ENCODE results near the gene PSKH1.
A peak's percentile ranks its signal among the peaks of the same experiment; 100 is the strongest.
"Not testable (repeated sequence)": the region's sequence is repeated elsewhere in the genome, so short reads cannot be mapped to it uniquely, and the experiment has no call there.

Gene PSKH1

DNA sequence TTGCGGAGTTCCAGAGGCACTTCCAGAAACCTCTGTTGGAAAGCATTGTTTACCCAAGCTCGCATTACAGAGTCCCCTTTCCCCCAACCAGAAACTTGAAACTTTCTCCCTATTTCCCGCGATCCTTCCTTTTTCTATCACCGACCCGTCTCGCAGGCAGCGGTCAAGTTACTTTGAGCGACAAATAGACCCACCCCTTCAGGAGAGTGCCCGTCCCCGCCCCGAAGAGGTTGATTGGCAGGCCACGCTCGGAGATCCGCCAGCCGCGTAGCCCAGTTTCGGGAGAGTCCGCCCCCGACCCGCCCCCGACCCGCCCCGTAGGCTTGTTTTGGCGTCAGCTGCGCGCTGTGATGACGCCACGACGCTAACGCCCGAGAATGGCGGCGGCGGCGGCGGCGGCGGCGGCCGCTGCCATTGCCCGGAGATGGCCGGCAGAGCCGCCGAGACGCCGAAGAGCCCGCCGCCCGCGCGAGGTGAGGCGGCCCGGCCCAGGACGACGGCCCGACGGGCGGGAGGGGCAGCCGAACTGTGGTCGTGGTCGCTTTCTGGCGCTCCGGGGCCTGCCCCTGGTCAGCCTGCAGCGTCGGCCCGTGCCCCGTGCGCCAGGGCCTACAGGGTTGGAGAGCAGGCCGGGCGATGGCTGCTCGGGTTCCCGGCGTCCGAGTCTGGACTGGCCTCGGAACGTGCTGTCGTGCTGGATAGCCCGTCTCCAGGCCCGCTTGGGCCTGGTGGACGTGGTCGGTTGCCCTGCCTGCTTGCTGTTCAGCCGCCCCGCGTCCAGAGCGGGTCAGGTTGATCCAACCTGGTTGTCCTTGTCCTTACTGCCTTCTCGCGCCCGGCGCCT is at the start of gene PSKH1:
TSS of gene PSKH1 (plus strand) at position 356 of the 844 bp plus-strand sequence. CDS start 15,496 bp downstream, outside the sequence.
- peak; percentile 97 for DNase-seq

GRCh38 chr16:67843343-67843765 is 49.7 kb upstream of the PSKH1 start:
- no peak for DNase-seq

DNA sequence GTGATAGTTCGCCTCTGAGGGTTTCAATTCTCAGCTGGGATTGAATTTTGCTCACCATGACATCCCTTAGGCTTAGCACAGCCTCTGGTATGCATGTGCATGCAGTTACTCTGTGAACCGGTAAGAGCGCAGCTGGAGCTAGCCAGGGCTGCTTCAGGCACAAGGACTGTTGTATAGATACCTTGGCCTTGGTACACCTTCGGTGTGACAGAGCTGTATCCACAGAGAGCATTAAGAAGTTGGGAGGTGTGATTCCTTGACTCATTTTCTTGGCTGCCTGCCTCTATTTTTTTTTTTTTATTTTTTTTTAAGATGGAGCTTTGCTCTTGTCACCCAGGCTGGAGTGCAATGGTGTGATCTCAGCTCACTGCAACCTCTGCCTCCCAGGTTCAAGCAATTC is 48.6 kb upstream of the PSKH1 start:
- DNase-seq: no peak

- DNase-seq: no peak
Measured at GRCh38 chr16:67845291-67846062, 47.6 kb upstream of the PSKH1 start.

GRCh38 chr16:67846063-67846319 is 47.1 kb upstream of the PSKH1 start:
- DNase-seq: no peak

GRCh38 chr16:67846320-67847063 is 46.6 kb upstream of the PSKH1 start, which contains the start of gene NUTF2:
Gene NUTF2 (plus strand): TSS chr16:67846933. CDS start chr16:67865131, 18,198 bp downstream.
- DNase-seq: peak; percentile 96 to 97

GRCh38 chr16:67847064-67847861 is 45.8 kb upstream of the PSKH1 start, which contains the start of gene CENPT:
Gene CENPT (minus strand): TSS chr16:67847693. CDS start chr16:67833859, 13,834 bp downstream.
- DNase-seq: peak in 1 of 2 experiments; percentile 24

DNA sequence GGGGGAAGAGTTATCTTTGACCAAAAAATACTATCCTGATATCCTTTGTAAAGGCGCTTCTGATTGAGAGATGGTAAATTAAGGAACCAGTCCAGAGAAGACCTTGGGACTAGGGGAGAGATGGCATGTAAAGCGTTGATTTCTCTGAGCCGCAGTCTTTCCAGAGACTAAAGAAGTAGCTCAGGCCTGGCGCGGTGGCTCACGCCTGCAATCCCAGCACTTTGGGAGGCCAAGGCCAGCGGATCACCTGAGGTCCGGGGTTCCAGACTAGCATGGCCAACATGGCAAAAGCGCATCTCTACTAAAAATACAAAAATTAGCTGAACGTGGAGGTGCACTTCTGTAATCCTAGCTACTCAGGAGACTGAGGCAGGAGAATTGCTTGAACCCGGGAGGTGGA is 44.9 kb upstream of the PSKH1 start:
- DNase-seq: no peak

GRCh38 chr16:67853670-67854069 is 39.4 kb upstream of the PSKH1 start:
- no peak for DNase-seq

DNA sequence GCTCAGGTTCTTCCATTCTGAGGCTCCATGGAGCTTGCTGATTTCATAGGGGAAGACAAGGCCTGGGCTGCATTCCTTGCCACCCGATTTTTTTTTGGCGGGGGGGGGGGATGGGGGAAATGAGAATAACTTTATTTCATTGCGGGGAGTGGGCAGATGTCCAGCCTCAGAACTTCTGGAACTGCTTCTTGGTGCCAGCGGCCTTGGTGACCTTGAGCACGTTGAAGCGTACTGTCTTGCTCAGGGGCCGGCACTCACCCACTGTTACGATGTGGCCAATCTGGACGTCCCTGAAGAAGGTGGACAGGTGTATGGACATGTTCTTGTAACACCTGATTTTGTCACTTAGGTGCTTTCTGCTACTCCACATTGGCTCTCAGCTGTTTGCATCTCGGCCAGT is 37.3 kb upstream of the PSKH1 start:
- no peak for DNase-seq

DNA sequence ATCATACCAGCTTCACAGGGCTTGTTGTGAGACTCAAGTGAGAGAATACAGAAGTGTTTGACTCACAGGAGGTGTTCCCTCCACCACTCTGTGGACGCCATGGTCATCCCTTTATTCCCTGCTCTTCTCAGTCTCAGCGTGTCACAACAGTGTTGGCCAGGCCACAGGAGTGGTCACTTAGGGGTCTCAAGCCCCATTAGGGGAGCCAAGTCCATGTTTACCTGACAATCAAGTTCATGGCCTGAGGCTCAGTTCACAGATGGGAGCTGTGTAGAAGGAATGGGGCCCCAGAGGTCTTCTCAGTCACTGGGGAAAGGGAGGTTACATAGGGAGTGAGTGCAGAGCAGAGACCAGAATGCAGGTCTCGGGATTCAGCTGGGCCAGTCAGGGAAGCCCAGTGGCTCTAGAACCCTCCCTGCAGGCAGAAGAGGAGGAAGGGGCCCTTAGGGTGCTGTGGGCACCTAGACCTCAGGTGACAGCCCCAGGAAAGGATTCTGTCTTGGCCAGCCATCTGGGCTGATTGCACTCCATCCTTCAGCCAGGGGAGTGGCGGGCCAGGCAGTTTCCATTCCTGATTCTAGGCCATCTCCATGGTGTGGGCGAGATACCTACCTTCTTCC is 36.0 kb upstream of the PSKH1 start:
- no peak for DNase-seq

GRCh38 chr16:67857547-67858233 is 35.4 kb upstream of the PSKH1 start:
- no peak for DNase-seq

DNA sequence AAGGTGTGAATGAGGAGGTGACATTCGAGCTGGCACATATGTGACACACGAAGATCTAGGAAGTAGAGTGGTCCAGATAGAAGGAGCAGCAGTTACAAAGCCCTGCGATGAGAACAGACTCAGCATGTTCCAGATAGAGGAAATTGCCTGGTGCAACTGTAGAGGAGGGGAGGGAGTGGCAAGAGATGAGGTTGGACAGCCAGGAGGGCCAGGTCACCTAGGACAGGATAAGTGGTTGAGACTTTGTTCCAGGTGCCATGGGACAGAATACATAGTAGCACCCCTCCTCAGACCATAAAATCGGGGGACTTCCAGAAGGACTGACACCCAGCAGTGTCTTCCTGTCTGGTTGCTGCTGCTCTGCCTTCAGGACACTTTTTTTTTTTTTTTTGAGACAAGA is 34.6 kb upstream of the PSKH1 start:
- DNase-seq: no peak

DNA sequence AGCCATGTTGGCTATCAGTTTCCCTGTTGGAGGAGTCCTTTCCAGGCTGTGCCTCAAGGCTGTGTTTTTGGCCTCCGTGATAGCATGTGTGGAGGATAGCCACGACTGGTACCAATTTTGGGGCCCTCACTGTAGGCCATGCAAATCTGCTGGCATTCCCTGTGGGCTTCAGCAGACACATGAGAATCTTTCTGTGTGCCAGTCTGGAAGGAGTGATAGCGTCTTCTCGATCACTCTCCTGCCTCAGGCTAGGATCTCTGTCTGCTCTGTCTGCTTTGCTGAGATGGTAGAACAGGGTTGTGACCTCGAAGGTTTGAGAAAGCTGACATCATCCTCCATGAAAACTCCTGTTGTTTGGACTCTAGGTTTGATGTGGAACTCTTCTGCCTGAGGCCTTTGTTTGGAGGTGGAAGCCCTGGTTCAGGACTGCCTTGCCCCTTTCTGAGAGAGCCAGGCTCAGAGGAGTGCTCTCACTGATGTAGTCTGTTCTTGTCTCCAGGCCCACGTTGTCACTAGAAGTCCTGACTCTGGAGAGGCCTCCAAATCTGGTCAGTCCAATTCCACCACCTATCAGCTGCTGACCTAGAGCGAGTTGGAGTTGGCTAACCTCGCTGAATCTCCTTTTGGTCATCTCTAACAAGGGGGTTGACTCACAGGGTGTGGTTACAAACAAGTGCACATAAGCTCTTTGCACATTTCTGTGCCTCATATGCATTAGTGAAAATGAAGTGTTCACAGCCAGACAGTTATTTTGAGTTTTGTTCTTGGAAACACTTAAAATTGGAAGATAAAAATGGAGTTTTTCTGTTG is 32.3 kb upstream of the PSKH1 start:
- no peak for DNase-seq

DNA sequence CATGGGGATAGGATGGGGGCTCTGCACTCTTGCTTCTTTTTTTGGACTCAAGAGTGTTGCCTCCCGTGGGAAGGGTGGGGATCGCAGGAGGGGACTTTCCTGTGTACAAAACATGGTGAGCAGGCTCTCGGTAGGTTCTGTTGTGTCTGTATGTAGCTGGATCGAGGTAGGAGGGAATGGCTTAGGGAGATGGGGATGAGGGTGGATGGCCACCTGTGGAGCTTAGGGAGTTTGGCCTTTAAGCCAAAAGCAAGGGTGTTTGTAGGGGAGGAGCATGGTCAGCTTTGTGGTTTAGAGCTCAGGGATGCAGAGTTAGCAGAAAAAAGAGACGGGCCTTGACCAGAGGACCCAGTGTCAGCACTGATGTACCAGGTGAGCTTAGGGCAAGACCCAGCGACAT is 31.2 kb upstream of the PSKH1 start:
- no peak for DNase-seq

- DNase-seq: no peak
Measured at GRCh38 chr16:67862623-67863583, 30.2 kb upstream of the PSKH1 start.

- DNase-seq: not testable (repeated sequence)
Measured at GRCh38 chr16:67864044-67864443, 29.0 kb upstream of the PSKH1 start.

DNA sequence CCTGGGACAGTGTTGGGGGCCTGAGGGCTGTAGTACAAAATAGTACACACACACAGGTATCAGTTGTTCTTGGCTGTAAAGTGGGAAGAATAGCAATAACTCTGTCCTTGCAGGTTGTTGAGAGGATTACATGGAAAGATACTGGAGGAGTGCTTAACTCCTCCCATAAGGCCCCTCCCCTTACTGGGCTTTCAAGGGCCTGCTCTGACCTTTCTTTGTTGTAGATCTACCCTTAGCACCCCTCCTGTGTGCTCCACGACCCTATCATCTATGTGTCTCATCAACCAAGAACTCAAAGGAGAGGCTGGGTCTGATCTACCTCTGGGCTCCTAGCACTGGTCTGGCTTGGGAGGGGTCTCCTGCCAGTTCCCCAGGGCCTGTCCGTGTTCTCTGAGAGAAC is 28.5 kb upstream of the PSKH1 start:
- DNase-seq: no peak

DNA sequence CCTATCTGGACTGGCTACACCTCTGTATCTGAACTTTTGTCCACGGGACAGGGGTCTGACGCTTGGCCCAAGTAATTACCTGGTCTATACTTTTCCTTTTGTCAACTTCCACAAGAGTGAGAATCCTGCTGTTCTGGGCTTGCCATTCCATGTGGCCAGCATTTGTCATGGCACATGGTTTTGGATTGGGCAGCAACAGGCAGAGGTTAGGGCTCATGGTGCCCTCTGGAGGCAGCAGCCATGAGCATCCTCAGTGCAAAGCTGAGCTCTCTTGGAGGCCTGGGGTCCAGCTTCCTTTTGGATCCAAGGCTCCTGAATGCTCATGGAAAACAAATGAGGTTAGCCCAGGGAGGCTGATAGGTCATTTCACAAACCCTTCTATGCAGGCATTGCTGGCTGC is 27.7 kb upstream of the PSKH1 start:
- DNase-seq: no peak

All from activated CD4-positive, alpha-beta T cell treated with anti-CD3 and anti-CD28 coated beads, Interleukin-2, amount 50 U/mL, for 48 hours (primary cell).